Smooth muscle cell of bladder (primary cell): Measurements from ENCODE around the gene NATD1. TPM values are rescaled to one million over a fixed set of nuclear protein-coding genes. Genes with fewer than 3 reads are reported as not detected.

Experiments
- total RNA-seq: library from RNA; depleted of rRNA; stranded (reverse); fragments of >200 nt; gene quantifications from 2 replicates; pipeline ENCODE4 v1.2.3, GENCODE V29; 2014

NATD1 gene, protein sequence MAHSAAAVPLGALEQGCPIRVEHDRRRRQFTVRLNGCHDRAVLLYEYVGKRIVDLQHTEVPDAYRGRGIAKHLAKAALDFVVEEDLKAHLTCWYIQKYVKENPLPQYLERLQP
- 1.8 and 3.4 TPM in 2 replicates for total RNA-seq

GRCh38 chr17:21252796-21253645 lies at the start of gene NATD1:
NATD1 (minus strand) TSS chr17:21253410; CDS start chr17:21253264, 146 bp downstream.

GRCh38 chr17:21284319-21285163 lies 31.3 kb upstream of the NATD1 start, which contains the start of gene MAP2K3:
MAP2K3 (plus strand) TSS chr17:21284711; CDS start chr17:21284921, 210 bp downstream.

DNA sequence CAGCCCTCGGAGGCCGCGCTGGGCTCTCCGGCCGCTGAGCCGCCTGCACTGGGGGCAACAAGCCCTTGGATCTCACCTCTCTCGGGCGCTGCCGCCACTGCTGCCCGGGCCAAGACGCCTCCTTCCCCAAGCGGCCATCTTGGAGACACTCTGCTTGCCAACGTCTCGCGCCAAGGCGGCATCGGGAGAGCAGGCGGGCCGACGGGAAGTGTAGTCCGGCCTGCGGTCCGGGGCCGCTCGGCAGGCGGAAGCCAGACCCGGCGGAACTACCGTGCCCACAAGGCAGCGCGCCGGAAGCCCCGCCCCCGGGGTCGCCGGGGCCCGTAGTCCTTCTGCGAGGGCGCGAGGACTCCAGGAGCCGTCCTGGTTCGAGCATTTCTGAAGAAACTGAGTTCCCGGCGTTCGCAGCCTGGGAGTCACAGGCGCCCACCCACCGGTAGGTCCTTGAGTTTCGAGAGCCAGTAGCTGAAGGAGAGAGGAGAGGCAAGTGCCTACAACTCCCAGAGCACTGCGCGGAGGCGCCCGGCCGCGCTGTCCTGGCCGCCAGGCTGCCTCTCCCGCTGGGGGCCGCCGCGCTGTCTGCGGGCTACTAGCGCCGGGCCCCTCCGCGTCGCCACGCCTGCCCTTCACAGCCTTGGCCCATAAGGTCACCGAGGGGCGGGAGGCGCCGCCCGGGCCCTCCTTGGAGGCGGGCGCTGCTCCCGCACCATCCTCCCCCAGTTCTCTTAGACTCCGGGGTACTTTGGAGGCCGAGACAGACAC lies 39.0 kb downstream of the NATD1 start, which contains the start of gene TMEM11:
TMEM11 (minus strand) TSS at position 147 of the 762 bp plus-strand sequence; CDS start at position 138, 9 bp downstream.

Other genes with a start within 250 kb of the NATD1 start
- 189 and 245 TPM in 2 replicates for gene USP22, start 210.4 kb downstream of the NATD1 start, total RNA-seq
- 14.6 and 21.7 TPM in 2 replicates for gene DHRS7B, start 126.4 kb downstream of the NATD1 start, total RNA-seq
- 13.1 and 19.4 TPM in 2 replicates for gene TMEM11, start 39.2 kb downstream of the NATD1 start, total RNA-seq
- gene MAP2K3, start 31.3 kb upstream of the NATD1 start, total RNA-seq: 8.8 and 13.4 TPM in 2 replicates
- gene KCNJ12, start 122.9 kb upstream of the NATD1 start, total RNA-seq: 2.3 and 6.4 TPM in 2 replicates